HepG2 (cell line): ENCODE data around the gene CRIM1.

Experiments
- HCFC1 ChIP-seq: fragments of 150-350 bp; IDR thresholded peaks from 2 replicates; pipeline ENCODE4 v1.6.1; 2014; ENCODE audit warnings: low read depth, low read length
- TAF1 ChIP-seq: sonication (generic); formaldehyde crosslinking; IDR thresholded peaks from 2 replicates; pipeline ENCODE4 v1.4.0; 2020; ENCODE audit warnings: missing genetic modification reagents
- ZNF251 ChIP-seq: sonication (generic); formaldehyde crosslinking; IDR thresholded peaks from 2 replicates; pipeline ENCODE4 v1.9.0; 2021; ENCODE audit warnings: mild to moderate bottlenecking, missing genetic modification reagents
- TF ChIP-seq, protein P1 (sequence below): sonication (generic); formaldehyde crosslinking; IDR thresholded peaks from 2 replicates; pipeline ENCODE4 v1.5.1; 2020; ENCODE audit warnings: mild to moderate bottlenecking, missing genetic modification reagents, moderate library complexity

DNA sequence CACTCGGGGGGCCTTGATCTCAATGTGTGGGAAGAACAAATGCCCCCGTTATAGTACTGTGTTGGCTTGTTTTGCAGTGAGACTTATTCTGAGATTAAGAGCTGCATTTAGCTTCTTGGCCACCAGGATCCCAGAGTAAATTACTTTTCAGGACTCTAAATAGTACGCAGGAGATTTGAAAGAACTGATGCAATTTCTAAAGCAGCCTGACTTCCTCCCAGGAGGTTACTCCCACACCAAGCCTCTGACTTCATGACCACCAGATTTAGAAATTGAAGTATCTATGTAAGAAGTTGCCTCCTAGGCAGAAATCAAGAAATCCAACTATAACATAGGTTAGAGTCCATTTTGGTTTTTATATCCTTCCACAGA lies 175.4 kb downstream of the CRIM1 start:
- TF ChIP-seq TAF1 (CRISPR knock-in tag) (no peak), HCFC1 (no peak), ZNF251 (CRISPR knock-in tag) (no peak)
- TF ChIP-seq, protein P1, sequence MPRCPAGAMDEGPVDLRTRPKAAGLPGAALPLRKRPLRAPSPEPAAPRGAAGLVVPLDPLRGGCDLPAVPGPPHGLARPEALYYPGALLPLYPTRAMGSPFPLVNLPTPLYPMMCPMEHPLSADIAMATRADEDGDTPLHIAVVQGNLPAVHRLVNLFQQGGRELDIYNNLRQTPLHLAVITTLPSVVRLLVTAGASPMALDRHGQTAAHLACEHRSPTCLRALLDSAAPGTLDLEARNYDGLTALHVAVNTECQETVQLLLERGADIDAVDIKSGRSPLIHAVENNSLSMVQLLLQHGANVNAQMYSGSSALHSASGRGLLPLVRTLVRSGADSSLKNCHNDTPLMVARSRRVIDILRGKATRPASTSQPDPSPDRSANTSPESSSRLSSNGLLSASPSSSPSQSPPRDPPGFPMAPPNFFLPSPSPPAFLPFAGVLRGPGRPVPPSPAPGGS (CRISPR knock-in tag): no peak
